Stimulated activated CD4-positive, alpha-beta T cell treated with anti-CD3 and anti-CD28 coated beads, Interleukin-12 subunit alpha, Interleukin-12 subunit beta, amount 100 ng/mL, for 48 hours (primary cell): ENCODE results near the gene IL12RB1.
A peak's percentile ranks its signal among the peaks of the same experiment; 100 is the strongest.

Source experiments
- DNase-seq, 3 donors: peaks; one replicate each; pipeline ENCODE4 v3.0.0-alpha.2; 2020; ENCODE audit warnings: low read depth in 2 of 3, low spot score in 1 of 3

The IL12RB1 gene

GRCh38 chr19:18090545-18091216, 3.9 kb upstream of the IL12RB1 start:
- no peak for DNase-seq

DNA sequence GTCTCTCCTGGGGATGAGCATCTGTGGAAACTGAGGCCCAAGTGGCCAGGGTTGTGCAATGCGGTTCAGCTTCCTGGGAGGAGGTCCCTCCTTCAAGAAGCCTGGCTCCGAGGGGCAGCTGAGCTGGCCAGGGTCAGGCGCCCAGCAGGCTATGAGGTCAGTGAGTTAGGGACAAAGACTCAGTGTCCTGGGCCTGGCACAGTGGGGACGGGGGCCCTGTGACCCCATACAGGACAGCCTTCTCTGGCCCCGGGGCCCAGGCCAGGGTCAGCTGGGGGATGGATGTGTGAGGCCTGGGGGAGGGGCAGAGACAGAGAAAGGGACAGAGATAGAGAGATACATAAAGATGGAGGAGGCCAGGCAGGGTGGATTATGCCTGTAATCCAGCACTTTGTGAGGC, 3.0 kb upstream of the IL12RB1 start:
- DNase-seq, result no peak

DNA sequence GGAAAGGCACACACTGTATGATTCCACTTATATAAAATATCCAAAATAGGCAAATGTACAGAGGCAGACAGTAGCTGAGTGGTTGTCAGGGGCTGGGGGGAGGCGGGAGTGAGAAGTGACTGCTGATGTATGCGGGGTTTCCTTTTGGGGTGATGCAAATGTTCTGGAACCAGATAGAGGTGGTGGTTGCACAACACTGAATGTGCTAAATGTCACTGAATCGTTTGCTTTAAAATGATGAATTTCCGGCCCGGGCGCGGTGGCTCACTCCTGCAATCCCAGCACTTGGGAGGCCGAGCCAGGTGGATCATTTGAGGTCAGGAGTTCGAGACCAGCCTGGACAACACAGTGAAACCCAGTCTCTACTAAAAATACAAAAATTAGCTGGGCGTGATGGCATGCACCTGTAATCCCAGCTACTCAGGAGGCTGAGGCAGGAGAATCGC, 2.4 kb upstream of the IL12RB1 start:
- peak; percentile 34 to 65 (median 64) for DNase-seq

- DNase-seq, result no peak
Observed at GRCh38 chr19:18085702-18086457, 854 bp downstream of the IL12RB1 start.

DNA sequence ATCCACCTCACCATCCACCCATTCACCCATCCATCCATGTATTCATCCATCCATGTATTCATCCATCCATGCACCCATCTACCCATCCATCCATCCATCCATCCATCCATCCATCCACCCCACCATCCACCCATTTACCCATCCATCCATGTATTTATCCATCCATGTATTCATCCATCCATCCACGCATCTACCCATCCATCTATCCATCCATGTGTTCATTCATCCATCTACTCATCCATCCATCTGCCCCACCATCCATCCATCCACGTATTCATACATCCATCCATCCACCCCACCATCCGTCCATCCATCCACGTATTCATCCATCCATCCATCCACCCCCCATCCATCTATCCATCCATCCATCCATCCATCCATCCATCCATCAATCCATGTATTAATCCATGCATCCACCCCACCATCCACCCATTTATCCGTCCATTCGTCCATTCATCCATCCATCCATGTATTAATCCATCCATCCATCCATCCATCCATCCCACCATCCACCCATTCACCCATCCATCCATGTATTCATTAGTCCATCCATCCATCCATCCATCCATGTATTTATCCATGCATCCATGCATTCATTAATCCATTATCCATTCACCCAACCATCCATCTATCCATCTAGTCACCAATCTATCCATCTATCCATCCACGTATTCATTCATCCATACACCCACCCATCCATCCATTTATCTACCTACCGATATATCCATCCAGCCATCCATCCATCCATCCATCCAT, 2.6 kb downstream of the IL12RB1 start:
- no peak for DNase-seq

- DNase-seq, result no peak
Observed at GRCh38 chr19:18074192-18074591, 12.5 kb downstream of the IL12RB1 start.

DNA sequence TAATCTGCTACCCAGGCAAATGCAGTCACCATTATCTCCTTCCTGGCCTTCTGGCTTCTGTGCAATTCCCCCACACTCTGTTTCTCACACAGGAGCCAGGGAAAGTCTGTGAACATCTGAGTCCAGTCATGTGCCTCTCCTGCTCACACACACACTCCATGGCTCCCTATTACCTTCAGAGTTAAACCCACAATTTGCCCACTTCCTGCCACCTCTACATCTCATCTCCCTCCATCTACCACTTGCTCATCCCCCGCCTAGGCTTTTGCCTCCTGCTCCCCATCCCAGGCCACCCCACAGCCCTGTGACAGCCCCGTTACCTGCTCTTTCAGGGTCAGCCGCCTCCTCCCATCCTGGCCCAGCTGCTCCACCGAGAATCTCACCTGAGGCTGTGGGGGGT, 13.5 kb downstream of the IL12RB1 start:
- no peak for DNase-seq

- DNase-seq, result no peak
Observed at GRCh38 chr19:18072335-18072734, 14.4 kb downstream of the IL12RB1 start.

- no peak for DNase-seq
Observed at GRCh38 chr19:18070181-18070580, 16.6 kb downstream of the IL12RB1 start.

DNA sequence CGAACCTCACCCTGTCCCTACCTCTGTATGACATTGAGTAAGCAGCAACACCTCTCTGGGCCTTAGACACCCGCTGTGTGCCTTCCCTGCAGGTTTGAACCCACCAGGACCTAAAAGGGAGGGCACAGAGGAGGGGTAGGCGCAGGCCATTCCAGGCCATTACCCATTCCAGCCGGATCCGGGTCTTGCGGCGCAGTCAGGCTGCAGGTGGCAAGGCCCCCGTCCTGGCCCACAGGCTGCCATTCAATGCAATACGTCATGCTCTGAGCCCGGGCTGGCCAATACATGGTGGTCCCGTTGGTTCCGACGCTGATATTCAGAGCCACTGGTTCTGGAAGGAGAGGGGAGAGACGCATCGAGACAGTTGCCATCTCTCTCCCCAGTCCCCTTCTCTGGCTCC, 17.4 kb downstream of the IL12RB1 start:
- DNase-seq, result no peak

DNA sequence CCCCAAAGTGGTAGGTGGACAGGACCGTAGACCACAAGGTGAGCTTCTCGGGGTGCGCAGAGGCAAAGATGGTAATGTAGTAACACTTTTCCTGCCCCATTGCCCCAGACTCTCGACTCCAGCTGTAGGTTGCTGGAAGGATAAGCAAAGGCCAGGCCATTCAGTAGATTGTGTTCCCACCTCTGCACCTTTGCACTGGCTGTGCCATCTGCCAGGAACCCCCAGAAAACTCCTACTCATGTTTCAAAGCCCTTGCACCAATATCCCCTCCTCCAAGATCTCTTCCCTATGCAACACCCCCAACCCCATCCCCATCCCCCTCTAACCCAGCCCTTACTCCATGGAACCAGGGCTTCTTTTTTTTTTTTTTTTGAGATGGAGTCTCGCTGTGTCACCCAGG, 18.3 kb downstream of the IL12RB1 start:
- DNase-seq, result no peak

- no peak for DNase-seq
Observed at GRCh38 chr19:18065173-18065495, 21.6 kb downstream of the IL12RB1 start.

DNA sequence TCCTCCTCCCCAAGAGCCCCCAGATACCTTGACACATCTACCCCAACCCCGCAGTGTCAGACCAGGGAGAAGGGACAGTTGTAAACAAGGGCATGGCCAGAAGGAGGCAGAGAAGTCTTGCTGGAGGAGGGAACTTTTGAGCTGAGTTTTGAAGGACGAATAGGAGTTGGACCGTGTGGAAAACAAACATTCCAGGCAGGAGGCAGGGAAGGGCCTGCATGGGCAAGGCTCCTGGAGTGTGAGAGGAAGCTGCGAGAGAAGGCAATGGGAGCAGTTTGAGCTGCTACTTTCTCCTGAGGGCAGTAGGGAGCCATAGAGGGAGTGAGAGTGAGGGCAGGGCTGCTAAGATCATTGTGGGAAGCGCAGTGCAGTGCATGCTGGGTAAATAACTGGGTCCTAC, 23.3 kb downstream of the IL12RB1 start:
- DNase-seq, result no peak

DNA sequence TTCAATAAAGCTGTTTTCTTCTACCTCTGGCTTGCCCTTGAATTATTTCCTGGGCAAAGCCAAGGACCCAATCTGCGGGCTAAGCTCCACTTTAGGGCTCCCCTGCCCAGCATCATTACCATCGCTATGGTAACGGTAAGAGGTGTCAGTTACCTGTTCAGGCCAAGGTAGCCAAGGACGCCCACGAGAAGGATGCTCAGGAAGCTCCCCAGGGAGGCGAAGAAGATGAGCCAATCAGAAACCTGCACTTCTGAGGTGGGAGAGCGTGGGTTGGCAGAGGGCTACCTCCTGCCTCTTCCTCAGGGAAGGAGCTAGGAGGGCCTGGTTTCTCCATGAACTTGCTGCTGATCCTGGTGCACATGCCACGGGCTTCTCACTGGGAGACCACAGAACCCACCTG, 24.7 kb downstream of the IL12RB1 start:
- DNase-seq, result no peak

GRCh38 chr19:18060472-18060871, 26.3 kb downstream of the IL12RB1 start:
- no peak for DNase-seq

DNA sequence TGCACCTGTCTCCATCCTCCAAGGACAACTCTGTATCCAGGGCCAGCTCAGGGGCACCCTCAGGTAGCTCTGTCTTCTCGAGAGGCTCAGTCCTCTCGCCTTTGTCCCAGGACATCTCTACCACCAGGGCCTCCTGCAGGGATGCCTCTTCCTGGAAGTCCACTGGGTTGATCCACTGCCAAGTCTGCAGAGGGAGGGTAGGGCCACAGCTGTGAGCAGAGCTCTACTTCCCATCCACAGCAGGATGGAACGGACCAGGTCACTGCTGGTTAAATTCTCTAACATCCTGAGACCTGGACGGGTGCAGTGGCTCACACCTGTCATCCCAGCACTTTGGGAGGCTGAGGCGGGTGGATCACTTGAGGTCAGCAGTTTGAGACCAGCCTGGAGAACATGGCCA, 26.8 kb downstream of the IL12RB1 start:
- DNase-seq, result no peak

DNA sequence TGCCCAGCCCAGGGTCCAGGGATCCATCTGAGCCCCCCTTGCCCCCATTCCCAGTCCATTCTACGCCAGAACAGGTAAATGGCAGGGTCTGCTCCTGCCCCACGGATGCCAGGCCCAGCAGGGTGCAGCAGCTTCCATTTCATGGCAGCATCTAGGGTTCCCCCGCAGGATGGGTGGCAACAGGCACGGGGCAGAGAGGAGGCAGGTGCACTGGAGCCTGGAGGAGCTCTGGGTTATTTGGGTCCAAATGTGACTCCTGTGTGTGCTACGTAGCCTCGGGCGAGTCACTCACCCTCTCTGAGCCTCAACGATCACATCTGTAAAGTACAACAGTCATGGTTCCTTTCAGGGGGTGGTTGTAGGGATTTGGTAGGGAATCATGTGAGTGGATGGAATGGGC, 27.4 kb downstream of the IL12RB1 start:
- DNase-seq, result no peak

DNA sequence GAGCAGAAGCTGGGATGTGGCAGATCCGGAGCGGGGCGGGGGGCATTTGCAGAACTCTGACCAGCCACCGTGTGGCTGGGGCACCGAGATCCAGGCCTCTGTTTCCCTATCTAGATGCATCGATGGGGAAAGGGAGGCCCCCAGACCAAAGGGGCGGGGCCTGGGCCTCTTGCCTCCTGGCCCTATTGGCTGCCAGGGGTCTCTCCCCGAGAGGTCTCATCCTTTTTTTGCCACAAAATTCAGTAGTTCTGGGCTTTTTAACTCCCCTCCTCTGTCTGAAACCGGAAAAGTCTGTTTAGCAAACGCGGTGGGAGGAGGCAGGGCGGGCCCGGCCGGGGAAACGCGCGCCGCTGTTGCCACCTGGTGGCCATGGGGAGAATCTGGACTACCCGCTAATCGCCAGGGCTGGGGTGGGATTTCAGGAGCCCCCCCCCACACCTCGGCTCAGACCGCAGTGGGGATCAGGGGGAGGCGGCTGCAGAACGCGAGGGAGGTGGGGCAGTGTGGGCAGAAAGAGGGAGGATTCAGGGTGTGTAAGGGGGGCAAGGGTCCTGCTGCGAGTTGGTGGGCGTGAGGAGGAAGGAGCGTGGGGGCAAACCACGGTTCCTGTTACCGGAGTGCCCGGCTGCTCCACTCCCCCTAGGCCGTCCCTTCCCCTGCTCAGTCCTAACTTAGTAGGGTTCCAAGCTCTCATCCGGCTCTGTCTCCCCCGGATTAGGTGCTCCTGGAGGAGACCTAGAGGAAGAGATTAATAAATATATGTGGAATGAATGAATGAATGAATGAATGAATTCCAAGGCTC, 28.3 kb downstream of the IL12RB1 start:
- peak; percentile 55 to 76 (median 74) for DNase-seq

- no peak for DNase-seq
Observed at GRCh38 chr19:18057557-18057956, 29.2 kb downstream of the IL12RB1 start.

- DNase-seq, result no peak
Observed at GRCh38 chr19:18055967-18056366, 30.8 kb downstream of the IL12RB1 start.

DNA sequence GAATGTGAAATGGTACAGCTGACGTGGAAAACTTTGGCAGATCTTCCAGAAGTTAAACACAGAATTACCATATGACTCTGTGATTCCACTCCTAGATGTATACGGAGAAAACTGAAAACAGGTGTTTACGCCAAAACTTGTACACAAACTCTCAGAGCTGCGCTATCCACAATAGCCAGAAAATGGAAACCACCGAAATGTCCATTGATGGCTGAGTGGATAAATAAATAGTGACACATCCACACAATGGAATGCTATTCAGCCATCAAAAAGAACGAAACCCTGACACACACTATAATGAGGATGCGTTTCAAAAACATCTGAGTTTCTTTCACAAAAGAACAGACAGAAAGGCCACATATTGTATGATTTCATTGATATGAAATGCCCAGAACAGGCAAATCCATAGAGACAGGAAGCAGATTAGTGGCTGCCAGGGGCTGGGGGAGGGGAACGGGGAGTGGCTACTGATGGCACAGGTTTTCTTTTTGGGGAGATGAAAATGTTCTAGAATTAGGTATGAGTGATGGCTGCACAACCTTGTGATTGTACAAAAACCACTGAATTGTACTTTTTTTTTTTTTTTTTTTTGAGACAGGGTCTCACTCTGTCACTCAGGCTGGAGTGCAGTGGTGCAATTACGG, 33.0 kb downstream of the IL12RB1 start:
- no peak for DNase-seq
